RWPE2 (cell line): ENCODE results near the gene TUT4.
A peak's percentile ranks its signal among the peaks of the same experiment; 100 is the strongest.

Experiments
- ATAC-seq: fragments of 200-7000 bp; cut with Tn5 transposase; 3 replicates; pipeline ENCODE4 v1.9.1; 2021; ENCODE audit warnings: low read depth
- DNase-seq: peaks from one replicate; pipeline ENCODE4 v3.0.0-alpha.2; 2020; ENCODE audit warnings: low spot score
- H3K27ac ChIP-seq: fragments of 450-650 bp; 2 replicates; pipeline ENCODE4 v1.5.1; 2017; ENCODE audit warnings: mild to moderate bottlenecking; ENCODE audit not compliant: poor library complexity, severe bottlenecking
- H3K27me3 ChIP-seq: fragments of 250-450 bp; sonication (Bioruptor Pico); 2 replicates; pipeline ENCODE4 v1.5.1; 2021; ENCODE audit warnings: mild to moderate bottlenecking, moderate library complexity; ENCODE audit not compliant: insufficient read depth, poor library complexity, severe bottlenecking
- H3K36me3 ChIP-seq: fragments of 250-450 bp; sonication (Bioruptor Pico); 2 replicates; pipeline ENCODE4 v1.5.1; 2020; ENCODE audit warnings: low read depth, mild to moderate bottlenecking, moderate library complexity
- H3K4me1 ChIP-seq: fragments of 250-450 bp; sonication (Bioruptor Pico); 2 replicates; pipeline ENCODE4 v1.5.1; 2021; ENCODE audit warnings: mild to moderate bottlenecking, moderate library complexity; ENCODE audit not compliant: insufficient read depth, poor library complexity, severe bottlenecking
- H3K4me3 ChIP-seq: fragments of 250-450 bp; sonication (Bioruptor Pico); 2 replicates; pipeline ENCODE4 v1.5.1; 2021; ENCODE audit warnings: mild to moderate bottlenecking, moderate library complexity; ENCODE audit not compliant: severe bottlenecking
- H3K9me3 ChIP-seq: fragments of 250-450 bp; sonication (Bioruptor Pico); 2 replicates; pipeline ENCODE4 v1.5.1; 2021; ENCODE audit warnings: mild to moderate bottlenecking, moderate library complexity; ENCODE audit not compliant: severe bottlenecking
- CTCF ChIP-seq: fragments of 450-650 bp; IDR thresholded peaks from one replicate; pipeline ENCODE4 v1.5.1; 2017; ENCODE audit warnings: mild to moderate bottlenecking, moderate library complexity; ENCODE audit not compliant: poor library complexity, severe bottlenecking

The TUT4 gene

GRCh38 chr1:52562766-52563165 lies 9.9 kb upstream of the TUT4 start:
- Histone ChIP-seq H3K4me1 (no peaks in the 10 kb centered on the region), H3K9me3 (no peaks in the 10 kb centered on the region), H3K4me3 (no peak overlapping the region), H3K27ac (no peak overlapping the region), H3K27me3 (no peaks in the 10 kb centered on the region), H3K36me3 (no peaks in the 10 kb centered on the region)
- ATAC-seq (no peak), DNase-seq (no peak)
- TF ChIP-seq CTCF: no peak

GRCh38 chr1:52559875-52560274 lies 7.0 kb upstream of the TUT4 start:
- H3K4me1 ChIP-seq: peaks cover 11% of the 10 kb centered on the region
- no peak for ATAC-seq

GRCh38 chr1:52558941-52559340 lies 6.0 kb upstream of the TUT4 start:
- ATAC-seq: no peak
- no peak for DNase-seq
- no peaks in the 10 kb centered on the region for H3K36me3 ChIP-seq

More at GRCh38 chr1:52559875-52560274, 7.0 kb upstream of the TUT4 start:
- Histone ChIP-seq H3K36me3 (no peaks in the 10 kb centered on the region), H3K27ac (no peak overlapping the region), H3K9me3 (no peaks in the 10 kb centered on the region), H3K27me3 (no peaks in the 10 kb centered on the region), H3K4me3 (no peak overlapping the region)
- DNase-seq: no peak
- no peak for TF ChIP-seq CTCF

GRCh38 chr1:52556641-52557360 lies 3.9 kb upstream of the TUT4 start:
- ATAC-seq (peak; percentile 19; the same call in 1 of the 3 replicates), DNase-seq (no peak)
- Histone ChIP-seq H3K9me3 (no peaks in the 10 kb centered on the region), H3K27ac (peak overlapping the region; percentile 22), H3K27me3 (no peaks in the 10 kb centered on the region), H3K36me3 (no peaks in the 10 kb centered on the region), H3K4me3 (no peak overlapping the region), H3K4me1 (peaks cover 16% of the 10 kb centered on the region)
- TF ChIP-seq CTCF: no peak

More at GRCh38 chr1:52558941-52559340, 6.0 kb upstream of the TUT4 start:
- peaks cover 13% of the 10 kb centered on the region for H3K4me1 ChIP-seq
- no peaks in the 10 kb centered on the region for H3K27me3 ChIP-seq
- no peak overlapping the region for H3K27ac ChIP-seq
- H3K9me3 ChIP-seq: no peaks in the 10 kb centered on the region
- H3K4me3 ChIP-seq: no peak overlapping the region
- no peak for TF ChIP-seq CTCF

GRCh38 chr1:52554756-52555155 lies 1.9 kb upstream of the TUT4 start:
- no peak overlapping the region for H3K4me3 ChIP-seq
- peak overlapping the region; percentile 82 for H3K27ac ChIP-seq
- H3K9me3 ChIP-seq: no peaks in the 10 kb centered on the region
- no peak for DNase-seq
- TF ChIP-seq CTCF: no peak
- no peaks in the 10 kb centered on the region for H3K27me3 ChIP-seq
- H3K4me1 ChIP-seq: peaks cover 22% of the 10 kb centered on the region
- ATAC-seq: no peak
- H3K36me3 ChIP-seq: no peaks in the 10 kb centered on the region
